ENCODE measurements around the gene CPPED1. TPM values are rescaled to one million over a fixed set of nuclear protein-coding genes. Genes with fewer than 3 reads are reported as not detected.

CPPED1 gene
- total RNA-seq, 1 donor from 2014 or later, result 20.1 TPM

GRCh38 chr16:12739738-12740137, 63.9 kb downstream of the CPPED1 start:
- H3K4me1 ChIP-seq, result no peaks in the 10 kb centered on the region
- H3K27ac ChIP-seq, result no peak overlapping the region
- no peaks in the 10 kb centered on the region for H3K27me3 ChIP-seq
- H3K4me3 ChIP-seq, result no peak overlapping the region
- H3K9me3 ChIP-seq, result peaks cover 2% of the 10 kb centered on the region
- no peak for ATAC-seq
- TF ChIP-seq CTCF (IDR thresholded peaks at IDR 0.05), result no peak
- intact Hi-C loops (cut with DNase I), result no loop called here
- DNase-seq, result no peak
- H3K36me3 ChIP-seq, result no peaks in the 10 kb centered on the region

- DNase-seq (no peak), ATAC-seq (no peak)
- H3K27me3 ChIP-seq, result no peaks in the 10 kb centered on the region
- no peaks in the 10 kb centered on the region for H3K36me3 ChIP-seq
- intact Hi-C loops (cut with DNase I), result no loop called here
- no peak for TF ChIP-seq CTCF (IDR thresholded peaks at IDR 0.05)
- H3K9me3 ChIP-seq, result peaks cover 5% of the 10 kb centered on the region
- no peaks in the 10 kb centered on the region for H3K4me1 ChIP-seq
- no peak overlapping the region for H3K27ac ChIP-seq
- no peak overlapping the region for H3K4me3 ChIP-seq
Observed at GRCh38 chr16:12737563-12737962, 66.1 kb downstream of the CPPED1 start.

- no peaks in the 10 kb centered on the region for H3K4me1 ChIP-seq
- no peak for DNase-seq
- H3K9me3 ChIP-seq, result peaks cover 7% of the 10 kb centered on the region
- TF ChIP-seq CTCF (IDR thresholded peaks at IDR 0.05), result no peak
- H3K36me3 ChIP-seq, result no peaks in the 10 kb centered on the region
- H3K4me3 ChIP-seq, result no peak overlapping the region
- H3K27me3 ChIP-seq, result no peaks in the 10 kb centered on the region
- no peak overlapping the region for H3K27ac ChIP-seq
- intact Hi-C loops (cut with DNase I), result no loop called here
- no peak for ATAC-seq
Observed at GRCh38 chr16:12735805-12736204, 67.9 kb downstream of the CPPED1 start.

- no peaks in the 10 kb centered on the region for H3K36me3 ChIP-seq
- intact Hi-C loops (cut with DNase I), result no loop called here
- no peak for TF ChIP-seq CTCF (IDR thresholded peaks at IDR 0.05)
- no peak for ATAC-seq
- peaks cover 7% of the 10 kb centered on the region for H3K9me3 ChIP-seq
- DNase-seq, result no peak
- no peaks in the 10 kb centered on the region for H3K4me1 ChIP-seq
- H3K27me3 ChIP-seq, result no peaks in the 10 kb centered on the region
- H3K4me3 ChIP-seq, result no peak overlapping the region
- H3K27ac ChIP-seq, result no peak overlapping the region
Observed at GRCh38 chr16:12732600-12732999, 71.1 kb downstream of the CPPED1 start.

- no peaks in the 10 kb centered on the region for H3K36me3 ChIP-seq
- TF ChIP-seq CTCF (IDR thresholded peaks at IDR 0.05), result no peak
- ATAC-seq, result no peak
Observed at GRCh38 chr16:12729448-12729847, 74.2 kb downstream of the CPPED1 start.

GRCh38 chr16:12728469-12728868, 75.2 kb downstream of the CPPED1 start:
- DNase-seq (no peak), ATAC-seq (no peak)
- Histone ChIP-seq H3K27ac (no peak overlapping the region), H3K4me3 (no peak overlapping the region), H3K4me1 (no peaks in the 10 kb centered on the region), H3K27me3 (no peaks in the 10 kb centered on the region), H3K9me3 (peaks cover 7% of the 10 kb centered on the region), H3K36me3 (no peaks in the 10 kb centered on the region)
- intact Hi-C loops (cut with DNase I), result no loop called here
- TF ChIP-seq CTCF (IDR thresholded peaks at IDR 0.05), result no peak

More at GRCh38 chr16:12729448-12729847, 74.2 kb downstream of the CPPED1 start:
- Histone ChIP-seq H3K9me3 (peaks cover 7% of the 10 kb centered on the region), H3K27ac (no peak overlapping the region), H3K4me1 (no peaks in the 10 kb centered on the region), H3K4me3 (no peak overlapping the region), H3K27me3 (no peaks in the 10 kb centered on the region)
- no peak for DNase-seq
- intact Hi-C loops (cut with DNase I), result no loop called here
